H1 (cell line): Measurements from ENCODE around the gene SLC35F3. TPM values are rescaled to one million over a fixed set of nuclear protein-coding genes. Genes with fewer than 3 reads are reported as not detected.

ENCODE experiments used
- EZH2 ChIP-seq: fragments of 200-600 bp; sonication (generic); IDR thresholded peaks from 2 replicates; pipeline ENCODE4 v1.7.1; 2012; ENCODE audit warnings: low read depth, mild to moderate bottlenecking, moderate library complexity, low read length, inconsistent platforms; ENCODE audit not compliant: severe bottlenecking
- polyA plus RNA-seq, 7 experiments: library from polyadenylated mRNA; depleted of rRNA in 3 of 7; stranded (reverse) in 5 of 7; unstranded in 2 of 7; fragments of >200 nt in 5 of 7; fragments of 200-250 nt in 2 of 7; gene quantifications; 1 replicate in 5 of 7; 2 replicates in 1 of 7; 4 replicates in 1 of 7; pipeline versions ENCODE4 v1.2.1 to v1.2.3, GENCODE V29; 2011 to 2013; ENCODE audit warnings: missing spikeins in 2 of 7, mixed read lengths in 2 of 7
- total RNA-seq: library from RNA; stranded (reverse); fragmentation: NEBNext Ultra II Directional; extraction: Animal tissue kit (Norgen Biotek cat#: 25700); gene quantifications from 2 replicates; pipeline ENCODE4 v1.2.1, GENCODE V29; 2021
- TF ChIP-seq, protein P1 (sequence below): fragments of 300-600 bp; sonication (generic); IDR thresholded peaks from 2 replicates; pipeline ENCODE4 v1.7.1; 2012; ENCODE audit warnings: low read length, moderate library complexity, mild to moderate bottlenecking, inconsistent platforms; ENCODE audit not compliant: insufficient replicate concordance

SLC35F3 gene
- total and polyA plus RNA-seq, 2 of the 8 experiments (the other 6 are each of a cell fraction or from before 2014, with no cell fraction given) = 0.78 to 1.2 TPM

DNA sequence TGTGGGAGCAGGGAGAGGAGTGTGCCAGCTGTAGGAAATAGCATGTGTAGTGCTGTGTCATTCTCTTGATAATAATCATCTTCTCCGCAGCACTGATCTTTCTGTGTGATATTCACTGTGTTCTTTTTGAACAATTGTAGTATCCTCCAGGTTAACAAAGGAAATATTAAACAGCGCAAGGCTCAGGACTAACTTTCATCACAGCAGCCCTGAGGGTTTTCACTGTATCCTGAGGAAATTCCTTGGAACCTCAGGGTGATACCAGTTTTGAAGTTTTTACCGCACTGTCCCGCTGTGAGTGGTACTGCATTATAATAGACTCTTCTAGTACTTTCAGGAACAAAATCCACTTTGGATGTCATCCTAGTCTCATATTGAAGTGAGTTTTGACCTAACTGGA, 240.4 kb downstream of the SLC35F3 start (continued):
- TF ChIP-seq, protein P1, sequence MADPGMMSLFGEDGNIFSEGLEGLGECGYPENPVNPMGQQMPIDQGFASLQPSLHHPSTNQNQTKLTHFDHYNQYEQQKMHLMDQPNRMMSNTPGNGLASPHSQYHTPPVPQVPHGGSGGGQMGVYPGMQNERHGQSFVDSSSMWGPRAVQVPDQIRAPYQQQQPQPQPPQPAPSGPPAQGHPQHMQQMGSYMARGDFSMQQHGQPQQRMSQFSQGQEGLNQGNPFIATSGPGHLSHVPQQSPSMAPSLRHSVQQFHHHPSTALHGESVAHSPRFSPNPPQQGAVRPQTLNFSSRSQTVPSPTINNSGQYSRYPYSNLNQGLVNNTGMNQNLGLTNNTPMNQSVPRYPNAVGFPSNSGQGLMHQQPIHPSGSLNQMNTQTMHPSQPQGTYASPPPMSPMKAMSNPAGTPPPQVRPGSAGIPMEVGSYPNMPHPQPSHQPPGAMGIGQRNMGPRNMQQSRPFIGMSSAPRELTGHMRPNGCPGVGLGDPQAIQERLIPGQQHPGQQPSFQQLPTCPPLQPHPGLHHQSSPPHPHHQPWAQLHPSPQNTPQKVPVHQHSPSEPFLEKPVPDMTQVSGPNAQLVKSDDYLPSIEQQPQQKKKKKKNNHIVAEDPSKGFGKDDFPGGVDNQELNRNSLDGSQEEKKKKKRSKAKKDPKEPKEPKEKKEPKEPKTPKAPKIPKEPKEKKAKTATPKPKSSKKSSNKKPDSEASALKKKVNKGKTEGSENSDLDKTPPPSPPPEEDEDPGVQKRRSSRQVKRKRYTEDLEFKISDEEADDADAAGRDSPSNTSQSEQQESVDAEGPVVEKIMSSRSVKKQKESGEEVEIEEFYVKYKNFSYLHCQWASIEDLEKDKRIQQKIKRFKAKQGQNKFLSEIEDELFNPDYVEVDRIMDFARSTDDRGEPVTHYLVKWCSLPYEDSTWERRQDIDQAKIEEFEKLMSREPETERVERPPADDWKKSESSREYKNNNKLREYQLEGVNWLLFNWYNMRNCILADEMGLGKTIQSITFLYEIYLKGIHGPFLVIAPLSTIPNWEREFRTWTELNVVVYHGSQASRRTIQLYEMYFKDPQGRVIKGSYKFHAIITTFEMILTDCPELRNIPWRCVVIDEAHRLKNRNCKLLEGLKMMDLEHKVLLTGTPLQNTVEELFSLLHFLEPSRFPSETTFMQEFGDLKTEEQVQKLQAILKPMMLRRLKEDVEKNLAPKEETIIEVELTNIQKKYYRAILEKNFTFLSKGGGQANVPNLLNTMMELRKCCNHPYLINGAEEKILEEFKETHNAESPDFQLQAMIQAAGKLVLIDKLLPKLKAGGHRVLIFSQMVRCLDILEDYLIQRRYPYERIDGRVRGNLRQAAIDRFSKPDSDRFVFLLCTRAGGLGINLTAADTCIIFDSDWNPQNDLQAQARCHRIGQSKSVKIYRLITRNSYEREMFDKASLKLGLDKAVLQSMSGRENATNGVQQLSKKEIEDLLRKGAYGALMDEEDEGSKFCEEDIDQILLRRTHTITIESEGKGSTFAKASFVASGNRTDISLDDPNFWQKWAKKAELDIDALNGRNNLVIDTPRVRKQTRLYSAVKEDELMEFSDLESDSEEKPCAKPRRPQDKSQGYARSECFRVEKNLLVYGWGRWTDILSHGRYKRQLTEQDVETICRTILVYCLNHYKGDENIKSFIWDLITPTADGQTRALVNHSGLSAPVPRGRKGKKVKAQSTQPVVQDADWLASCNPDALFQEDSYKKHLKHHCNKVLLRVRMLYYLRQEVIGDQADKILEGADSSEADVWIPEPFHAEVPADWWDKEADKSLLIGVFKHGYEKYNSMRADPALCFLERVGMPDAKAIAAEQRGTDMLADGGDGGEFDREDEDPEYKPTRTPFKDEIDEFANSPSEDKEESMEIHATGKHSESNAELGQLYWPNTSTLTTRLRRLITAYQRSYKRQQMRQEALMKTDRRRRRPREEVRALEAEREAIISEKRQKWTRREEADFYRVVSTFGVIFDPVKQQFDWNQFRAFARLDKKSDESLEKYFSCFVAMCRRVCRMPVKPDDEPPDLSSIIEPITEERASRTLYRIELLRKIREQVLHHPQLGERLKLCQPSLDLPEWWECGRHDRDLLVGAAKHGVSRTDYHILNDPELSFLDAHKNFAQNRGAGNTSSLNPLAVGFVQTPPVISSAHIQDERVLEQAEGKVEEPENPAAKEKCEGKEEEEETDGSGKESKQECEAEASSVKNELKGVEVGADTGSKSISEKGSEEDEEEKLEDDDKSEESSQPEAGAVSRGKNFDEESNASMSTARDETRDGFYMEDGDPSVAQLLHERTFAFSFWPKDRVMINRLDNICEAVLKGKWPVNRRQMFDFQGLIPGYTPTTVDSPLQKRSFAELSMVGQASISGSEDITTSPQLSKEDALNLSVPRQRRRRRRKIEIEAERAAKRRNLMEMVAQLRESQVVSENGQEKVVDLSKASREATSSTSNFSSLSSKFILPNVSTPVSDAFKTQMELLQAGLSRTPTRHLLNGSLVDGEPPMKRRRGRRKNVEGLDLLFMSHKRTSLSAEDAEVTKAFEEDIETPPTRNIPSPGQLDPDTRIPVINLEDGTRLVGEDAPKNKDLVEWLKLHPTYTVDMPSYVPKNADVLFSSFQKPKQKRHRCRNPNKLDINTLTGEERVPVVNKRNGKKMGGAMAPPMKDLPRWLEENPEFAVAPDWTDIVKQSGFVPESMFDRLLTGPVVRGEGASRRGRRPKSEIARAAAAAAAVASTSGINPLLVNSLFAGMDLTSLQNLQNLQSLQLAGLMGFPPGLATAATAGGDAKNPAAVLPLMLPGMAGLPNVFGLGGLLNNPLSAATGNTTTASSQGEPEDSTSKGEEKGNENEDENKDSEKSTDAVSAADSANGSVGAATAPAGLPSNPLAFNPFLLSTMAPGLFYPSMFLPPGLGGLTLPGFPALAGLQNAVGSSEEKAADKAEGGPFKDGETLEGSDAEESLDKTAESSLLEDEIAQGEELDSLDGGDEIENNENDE = no peak
- TF ChIP-seq EZH2 = no peak
